GM15510 (cell line): Measurements from ENCODE around the gene DUSP5.

Experiments used
- POLR2A ChIP-seq: IDR thresholded peaks from 3 replicates; pipeline ENCODE4 v1.6.1; 2011; ENCODE audit warnings: borderline replicate concordance; ENCODE audit not compliant: insufficient read length; ENCODE audit errors: extremely low read depth

DUSP5 gene

DNA sequence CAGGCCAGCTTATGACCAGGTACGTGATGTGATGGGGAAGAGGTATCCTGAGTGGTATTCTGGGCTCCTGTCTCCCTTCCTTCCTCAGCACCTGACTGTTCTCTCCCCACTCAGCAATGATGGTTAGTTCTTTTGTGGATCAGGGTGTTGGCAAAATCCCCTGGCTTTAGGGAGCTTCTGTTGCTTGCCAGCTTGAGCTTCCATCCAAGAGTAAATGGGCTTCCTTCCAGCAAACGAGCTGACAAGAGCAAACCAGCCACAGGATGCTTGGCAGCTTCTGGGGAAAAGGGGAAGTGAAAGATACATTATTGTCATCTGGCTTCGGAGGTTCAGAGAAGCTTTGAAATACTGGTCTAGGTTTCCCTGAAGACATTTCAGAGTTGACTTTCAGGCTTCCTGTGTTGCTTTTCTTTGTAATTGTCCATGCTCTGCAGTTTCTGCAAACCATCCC, 5.2 kb downstream of the DUSP5 start:
- TF ChIP-seq POLR2A = no peak

DNA sequence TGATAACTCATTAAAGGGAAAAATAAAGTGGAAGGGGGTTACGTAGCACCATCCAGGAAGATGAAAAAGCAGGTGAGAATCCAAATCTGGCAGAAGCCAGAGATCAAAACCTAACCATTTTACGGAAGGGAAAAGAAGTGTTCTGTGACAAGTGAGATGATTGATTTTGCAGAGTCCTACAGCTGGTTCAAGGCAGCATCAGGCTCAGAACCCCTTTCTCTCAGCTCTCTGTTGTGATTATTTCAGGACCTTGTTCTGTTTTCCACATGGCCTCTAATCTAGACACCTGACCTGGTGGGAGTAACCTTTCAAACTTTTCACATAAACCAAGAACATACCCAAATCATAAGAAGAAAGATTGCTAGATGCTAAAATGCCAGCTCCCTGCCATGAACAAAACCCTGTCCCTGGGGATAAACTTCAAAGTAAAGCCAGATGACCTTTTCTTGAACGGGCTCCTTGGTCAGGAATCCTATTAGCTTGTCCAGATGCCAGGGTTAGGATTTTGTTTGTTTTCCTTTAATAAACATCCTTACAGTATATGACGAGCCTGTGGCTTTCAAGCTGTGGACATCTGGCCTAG, 5.9 kb downstream of the DUSP5 start:
- TF ChIP-seq POLR2A = no peak

DNA sequence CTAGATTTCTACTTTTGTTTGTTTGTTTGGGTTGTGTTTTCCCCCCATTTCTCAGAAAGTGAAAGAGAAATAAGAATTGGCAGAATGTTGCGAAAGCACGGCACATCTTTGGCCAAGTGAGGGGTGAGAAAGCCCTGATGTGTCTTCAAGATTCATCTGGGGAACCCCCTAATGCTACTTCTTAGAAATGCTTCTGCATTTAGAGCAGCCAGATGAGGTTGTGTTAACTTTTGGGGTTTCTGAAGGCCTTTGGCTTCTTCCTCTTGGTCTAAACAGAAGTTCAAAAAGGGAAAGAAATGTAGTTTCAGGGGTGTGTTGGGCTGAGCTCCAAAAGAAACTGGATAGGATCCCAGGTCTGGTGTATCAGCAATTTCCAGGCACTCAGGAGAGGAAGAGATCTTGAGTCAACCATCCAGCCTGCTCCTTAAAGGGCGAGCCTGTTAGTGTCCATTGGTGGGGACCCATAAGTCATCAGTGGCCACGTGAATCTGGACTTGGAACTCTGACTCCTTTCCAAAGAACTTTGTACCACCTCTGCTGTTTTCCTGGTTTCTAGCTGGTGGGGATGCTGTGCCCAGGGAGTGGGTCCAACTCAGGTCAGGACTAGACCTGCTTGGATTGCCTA, 6.5 kb downstream of the DUSP5 start:
- TF ChIP-seq POLR2A = no peak

DNA sequence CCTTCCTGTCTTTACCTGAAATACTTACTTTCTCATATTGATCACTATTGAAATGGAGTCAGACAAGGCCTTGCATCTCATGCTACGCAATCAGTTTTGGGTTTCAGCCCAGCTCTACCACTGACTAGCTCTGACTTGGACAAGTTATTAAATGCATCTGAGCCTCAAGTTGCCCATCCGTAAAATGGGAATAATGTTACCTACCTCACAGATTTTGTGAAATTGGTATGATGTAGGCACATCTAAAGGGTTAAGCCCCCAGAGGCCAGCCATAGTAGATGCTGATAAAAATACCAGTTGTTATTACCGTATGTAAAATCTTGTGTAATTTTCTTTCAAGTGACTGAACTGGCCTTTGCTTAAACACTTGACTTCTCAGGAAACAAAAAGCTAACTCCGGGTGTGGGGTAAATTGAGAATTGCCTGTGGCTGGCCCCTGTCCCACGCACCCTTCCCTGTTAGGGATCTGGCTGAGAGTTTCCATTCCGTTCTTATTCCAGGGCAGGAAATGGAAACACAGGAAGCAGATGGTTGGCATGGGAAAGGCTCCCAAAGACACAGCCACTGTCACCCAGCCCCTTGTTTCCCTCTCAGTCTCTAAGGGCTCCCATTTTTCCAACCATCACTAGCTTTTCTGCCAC, 7.5 kb downstream of the DUSP5 start:
- TF ChIP-seq POLR2A = no peak

DNA sequence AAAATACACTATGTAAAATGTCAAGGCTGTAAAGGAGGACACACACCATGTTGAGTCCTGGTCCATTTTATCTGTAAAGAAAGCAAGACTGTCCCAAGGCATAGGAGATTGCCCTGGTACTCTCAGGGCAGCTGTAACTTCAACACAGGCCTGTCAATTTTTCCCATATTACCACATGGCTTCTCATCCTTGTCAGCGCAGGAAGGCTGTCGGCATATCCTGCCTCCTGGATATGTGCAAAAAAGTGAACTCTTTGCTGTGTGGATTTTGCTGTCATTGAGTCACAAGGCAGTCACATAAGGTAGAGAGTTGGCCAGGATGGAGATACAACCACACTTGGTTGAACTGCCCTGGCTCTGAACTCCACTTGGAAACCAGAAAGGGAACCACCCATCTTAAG, 8.7 kb downstream of the DUSP5 start:
- TF ChIP-seq POLR2A = no peak

DNA sequence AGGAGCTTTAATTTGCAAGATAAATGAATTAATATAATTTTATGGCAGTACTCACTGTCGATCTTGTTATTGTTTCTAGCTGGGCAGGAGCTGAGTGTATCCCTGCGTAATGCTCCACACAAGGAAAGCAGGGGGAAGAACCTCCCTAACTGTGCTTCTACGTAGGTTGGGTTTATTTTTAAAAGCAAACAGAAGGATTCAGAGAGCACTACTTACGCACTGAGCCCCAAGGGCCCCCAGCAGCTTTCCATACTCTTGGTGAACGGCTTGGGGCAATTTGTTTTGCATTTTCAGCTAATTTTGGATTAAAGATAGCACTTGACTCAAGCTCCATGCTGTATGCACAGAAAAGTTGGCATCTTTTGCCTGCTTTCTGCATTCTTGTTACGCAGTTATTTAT, 9.6 kb downstream of the DUSP5 start:
- TF ChIP-seq POLR2A = no peak

DNA sequence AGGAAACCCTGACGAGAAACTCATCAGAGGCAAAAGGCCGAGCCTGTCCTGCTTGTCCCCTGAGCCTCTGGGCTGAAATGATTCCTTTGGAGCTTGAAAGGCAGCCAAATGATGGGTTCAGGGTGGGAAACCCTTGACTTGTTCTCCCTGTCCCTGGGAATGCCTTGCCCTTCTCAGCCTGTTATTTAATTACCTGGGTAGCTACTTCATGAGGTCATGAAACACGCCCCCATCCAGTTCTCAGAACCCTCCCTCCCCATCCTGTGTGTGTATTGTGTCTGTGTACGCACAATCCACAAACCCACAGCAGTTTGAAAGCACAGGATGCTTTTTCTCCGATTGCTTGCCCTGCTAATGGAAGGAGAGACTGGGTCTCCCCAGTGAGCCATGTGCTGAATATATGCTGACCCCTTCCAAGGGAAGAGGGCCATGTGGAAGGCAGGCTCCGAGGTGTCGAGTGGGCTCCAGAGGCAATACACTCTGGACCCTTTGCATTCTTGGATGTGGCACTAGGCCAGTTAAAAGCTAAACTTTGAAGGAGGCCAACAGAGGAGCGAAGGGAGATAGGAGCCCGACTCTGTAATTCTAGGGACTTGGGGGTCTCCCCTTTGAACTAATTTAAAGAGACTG, 10.6 kb downstream of the DUSP5 start:
- TF ChIP-seq POLR2A = no peak

DNA sequence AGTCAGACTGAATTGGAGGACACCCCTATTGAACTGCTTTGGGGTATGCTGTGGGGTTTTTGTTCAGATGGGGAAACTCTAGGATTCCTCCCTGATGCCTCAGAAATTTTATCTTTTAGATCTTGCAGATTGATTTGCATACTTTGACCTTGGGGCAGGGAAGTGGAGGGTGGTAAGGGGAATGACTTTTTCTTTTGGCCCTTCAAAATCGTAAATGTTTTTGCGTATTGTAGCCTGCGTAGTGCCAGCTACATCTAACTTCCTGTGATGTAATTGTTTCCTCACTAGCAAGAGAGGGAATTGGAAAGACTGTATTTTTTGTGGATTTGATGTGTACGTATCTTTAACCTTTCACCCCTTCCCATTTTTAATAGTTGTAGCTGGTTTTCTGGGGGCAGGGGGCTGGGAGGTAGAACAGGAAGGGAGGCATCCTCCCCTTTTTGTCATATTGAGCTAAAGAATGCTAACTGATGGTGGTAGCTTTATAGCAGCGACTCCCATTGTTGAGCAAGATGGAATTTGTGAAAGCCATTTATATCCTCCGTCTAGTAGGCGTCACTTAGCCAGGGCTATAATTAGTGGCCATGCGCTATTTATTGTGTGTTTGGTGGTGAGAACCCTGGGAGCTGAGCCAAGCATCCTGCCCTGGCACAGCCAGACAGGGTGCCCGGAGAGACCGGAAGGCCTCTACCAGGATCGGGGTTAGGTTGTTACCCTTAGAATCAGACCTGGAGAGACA, 11.3 kb downstream of the DUSP5 start:
- no peak for TF ChIP-seq POLR2A

DNA sequence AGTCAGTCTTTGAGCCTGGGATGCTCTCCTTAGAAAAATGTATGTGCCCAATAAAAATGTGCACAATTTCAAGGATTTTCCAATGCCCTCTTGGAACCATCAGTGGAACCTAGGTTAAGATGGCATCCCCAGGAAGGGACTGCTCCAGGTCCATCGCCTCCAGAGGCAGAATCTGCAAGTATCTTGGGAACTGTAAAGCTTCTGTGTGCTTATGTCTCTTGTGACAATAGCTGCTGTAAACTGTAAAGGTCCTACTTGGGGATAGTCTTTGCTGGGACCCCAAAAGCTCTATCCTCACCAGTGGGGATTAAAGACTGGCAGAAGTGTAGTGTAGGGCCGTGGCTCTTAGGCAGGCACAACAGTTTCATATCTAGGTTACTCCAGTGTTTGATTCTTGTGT, 11.9 kb downstream of the DUSP5 start:
- TF ChIP-seq POLR2A = no peak

DNA sequence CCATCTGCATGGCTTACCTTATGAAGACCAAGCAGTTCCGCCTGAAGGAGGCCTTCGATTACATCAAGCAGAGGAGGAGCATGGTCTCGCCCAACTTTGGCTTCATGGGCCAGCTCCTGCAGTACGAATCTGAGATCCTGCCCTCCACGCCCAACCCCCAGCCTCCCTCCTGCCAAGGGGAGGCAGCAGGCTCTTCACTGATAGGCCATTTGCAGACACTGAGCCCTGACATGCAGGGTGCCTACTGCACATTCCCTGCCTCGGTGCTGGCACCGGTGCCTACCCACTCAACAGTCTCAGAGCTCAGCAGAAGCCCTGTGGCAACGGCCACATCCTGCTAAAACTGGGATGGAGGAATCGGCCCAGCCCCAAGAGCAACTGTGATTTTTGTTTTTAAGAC, 12.4 kb downstream of the DUSP5 start:
- no peak for TF ChIP-seq POLR2A

DNA sequence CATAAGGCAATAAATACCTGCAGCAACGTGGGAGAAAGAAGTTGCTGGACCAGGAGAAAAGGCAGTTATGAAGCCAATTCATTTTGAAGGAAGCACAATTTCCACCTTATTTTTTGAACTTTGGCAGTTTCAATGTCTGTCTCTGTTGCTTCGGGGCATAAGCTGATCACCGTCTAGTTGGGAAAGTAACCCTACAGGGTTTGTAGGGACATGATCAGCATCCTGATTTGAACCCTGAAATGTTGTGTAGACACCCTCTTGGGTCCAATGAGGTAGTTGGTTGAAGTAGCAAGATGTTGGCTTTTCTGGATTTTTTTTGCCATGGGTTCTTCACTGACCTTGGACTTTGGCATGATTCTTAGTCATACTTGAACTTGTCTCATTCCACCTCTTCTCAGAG, 13.0 kb downstream of the DUSP5 start:
- no peak for TF ChIP-seq POLR2A

DNA sequence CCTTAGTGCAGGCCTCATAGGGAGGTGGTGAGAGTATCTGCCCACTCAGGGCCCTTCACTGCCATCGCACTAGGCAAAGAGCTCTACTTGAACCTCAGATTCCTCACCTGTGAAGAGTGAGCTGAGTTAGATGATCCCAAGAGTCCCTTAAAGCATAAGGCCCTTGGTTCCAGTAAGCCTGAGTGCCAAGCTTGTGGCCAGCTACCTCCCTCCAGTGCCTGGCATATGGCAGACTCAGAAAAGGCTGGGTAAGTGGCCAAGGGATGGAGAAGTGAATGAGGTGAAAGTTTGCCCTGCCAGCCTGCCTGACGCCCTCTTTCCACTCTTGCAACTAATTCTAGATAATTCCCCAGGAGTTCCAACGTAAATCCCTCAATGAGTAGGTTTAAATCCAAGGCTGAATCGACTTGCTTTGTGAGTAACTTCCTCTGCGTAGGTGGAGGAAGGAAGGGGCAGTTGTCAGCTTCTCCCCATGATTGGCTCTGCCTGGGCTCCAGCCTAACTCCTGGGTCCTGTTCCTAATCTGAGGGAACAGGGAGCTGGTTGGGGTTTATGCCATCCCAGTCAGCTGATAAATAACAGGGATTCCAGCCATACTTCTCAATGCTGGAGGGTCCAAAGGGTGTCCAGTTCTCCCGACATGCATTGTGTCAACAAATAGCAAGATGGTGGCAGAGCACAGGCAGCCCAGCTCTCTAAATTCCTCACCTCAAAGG, 14.2 kb downstream of the DUSP5 start:
- no peak for TF ChIP-seq POLR2A

DNA sequence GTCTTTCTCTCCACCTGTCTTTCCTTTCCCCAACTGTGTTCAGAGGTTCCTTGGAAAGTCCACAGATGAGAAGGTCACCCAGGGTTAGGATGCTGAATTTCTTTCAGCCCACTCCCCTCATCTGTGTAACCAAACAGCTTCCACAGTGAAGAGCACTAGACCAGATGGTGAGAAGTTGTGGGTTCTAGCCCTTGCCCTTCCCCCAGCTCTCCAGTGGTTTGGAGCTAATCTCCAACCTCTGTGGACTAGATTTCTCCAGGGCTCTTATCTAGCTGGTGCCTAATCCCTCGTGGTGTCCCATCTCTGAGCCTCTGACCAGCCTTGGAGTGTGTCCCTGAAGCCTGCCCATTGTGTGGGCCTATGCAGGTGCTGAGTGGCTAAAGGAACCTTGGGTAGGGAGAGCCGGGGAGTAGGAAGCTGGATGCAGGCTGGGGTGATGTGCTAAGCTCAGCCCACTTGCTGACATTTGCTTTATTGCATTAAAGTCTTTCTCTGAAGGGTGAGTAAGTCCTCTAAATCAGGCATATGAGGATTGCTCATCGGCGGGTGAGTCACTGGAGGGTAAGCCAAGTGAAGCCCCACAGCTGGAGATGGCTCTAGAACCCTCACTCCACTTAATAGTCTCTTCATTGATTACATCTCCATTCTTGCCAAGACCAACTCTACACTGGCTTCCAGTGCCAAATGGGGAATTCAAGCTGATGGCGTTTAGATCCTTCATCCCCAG, 14.9 kb downstream of the DUSP5 start:
- TF ChIP-seq POLR2A = no peak

DNA sequence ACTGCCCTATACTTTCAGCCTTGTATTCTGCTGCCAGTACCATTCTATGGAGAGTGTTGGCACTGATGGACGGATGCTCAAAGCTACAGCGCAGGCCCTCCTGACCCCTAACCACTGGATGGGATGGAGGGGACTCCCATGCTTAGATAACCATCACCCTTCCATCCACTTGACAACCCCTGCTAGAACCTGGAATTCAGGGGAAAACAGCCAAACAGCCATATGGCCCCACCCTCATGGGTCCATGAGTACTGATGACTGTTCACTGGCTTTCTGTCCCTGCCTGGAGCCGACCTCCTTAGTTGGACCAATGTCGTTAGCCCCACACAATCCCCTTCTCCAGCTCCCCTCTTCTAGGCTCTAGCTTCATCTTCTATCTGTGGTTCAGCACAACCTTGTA, 16.2 kb downstream of the DUSP5 start:
- no peak for TF ChIP-seq POLR2A
